ENCODE data around the gene GPR157. TPM values are rescaled to one million over a fixed set of nuclear protein-coding genes. Genes with fewer than 3 reads are reported as not detected.

Gene GPR157, protein sequence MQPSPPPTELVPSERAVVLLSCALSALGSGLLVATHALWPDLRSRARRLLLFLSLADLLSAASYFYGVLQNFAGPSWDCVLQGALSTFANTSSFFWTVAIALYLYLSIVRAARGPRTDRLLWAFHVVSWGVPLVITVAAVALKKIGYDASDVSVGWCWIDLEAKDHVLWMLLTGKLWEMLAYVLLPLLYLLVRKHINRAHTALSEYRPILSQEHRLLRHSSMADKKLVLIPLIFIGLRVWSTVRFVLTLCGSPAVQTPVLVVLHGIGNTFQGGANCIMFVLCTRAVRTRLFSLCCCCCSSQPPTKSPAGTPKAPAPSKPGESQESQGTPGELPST
- 10 to 100 TPM; 12.0 to 26.5 (median 16.7) TPM for total RNA-seq

DNA sequence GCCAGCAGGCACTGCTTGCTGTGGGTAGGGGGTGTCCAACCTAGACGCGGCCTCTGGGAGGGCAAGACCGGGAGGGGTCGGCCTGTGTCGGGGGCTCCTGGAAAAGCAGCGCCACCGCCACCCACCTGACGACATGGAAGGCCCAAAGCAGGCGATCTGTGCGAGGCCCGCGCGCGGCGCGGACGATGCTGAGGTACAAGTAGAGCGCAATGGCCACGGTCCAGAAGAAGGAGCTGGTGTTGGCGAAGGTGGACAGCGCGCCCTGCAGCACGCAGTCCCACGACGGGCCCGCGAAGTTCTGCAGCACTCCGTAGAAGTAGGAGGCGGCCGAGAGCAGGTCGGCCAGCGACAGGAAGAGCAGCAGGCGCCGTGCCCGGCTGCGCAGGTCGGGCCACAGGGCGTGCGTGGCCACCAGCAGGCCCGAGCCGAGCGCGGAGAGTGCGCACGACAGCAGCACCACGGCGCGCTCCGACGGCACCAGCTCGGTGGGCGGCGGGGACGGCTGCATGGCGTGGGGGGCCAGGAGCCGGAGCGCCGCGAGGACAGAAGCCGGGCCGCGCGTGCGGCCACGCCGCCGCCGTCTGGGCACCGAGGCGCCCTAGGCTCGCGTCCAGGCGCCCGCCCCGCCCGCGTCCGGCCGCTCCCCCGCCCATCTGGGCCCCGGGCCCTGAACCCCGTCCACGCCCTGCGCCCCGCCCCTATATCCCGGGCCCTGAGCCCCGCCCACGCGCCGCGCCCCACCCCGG is at the start of gene GPR157:
Gene GPR157 (minus strand): TSS at position 583 of the 746 bp plus-strand sequence. CDS start 75 bp downstream, at position 508.
- Histone ChIP-seq H3K36me3 (no peaks in the 10 kb centered on the region), H3K9me3 (no peaks in the 10 kb centered on the region), H3K27me3 (no peaks in the 10 kb centered on the region), H3K4me3 (peak within 1 kb of the TSS; percentile 70 to 78 (median 74)), H3K4me1 (peaks cover 22 to 35% (median 29%) of the 10 kb centered on the region in 4 donors), H3K27ac (peak within 1 kb of the TSS; percentile 87 to 92 (median 89))
- 3% methylated on average over 31 of the region's 92 CpGs; no CpG with 5 or more reads in 1 of the 2 donors for WGBS, 2 donors
- TF ChIP-seq EP300 (IDR thresholded peaks at IDR 0.05) (no peak), POLR2A (IDR thresholded peaks at IDR 0.05) (peak in 3 of 4 donors; percentile 70 to 90 (median 89)), POLR2AphosphoS5 (IDR thresholded peaks at IDR 0.05) (peak in 1 of 2 donors; percentile 50)
- TF ChIP-seq, protein P1, sequence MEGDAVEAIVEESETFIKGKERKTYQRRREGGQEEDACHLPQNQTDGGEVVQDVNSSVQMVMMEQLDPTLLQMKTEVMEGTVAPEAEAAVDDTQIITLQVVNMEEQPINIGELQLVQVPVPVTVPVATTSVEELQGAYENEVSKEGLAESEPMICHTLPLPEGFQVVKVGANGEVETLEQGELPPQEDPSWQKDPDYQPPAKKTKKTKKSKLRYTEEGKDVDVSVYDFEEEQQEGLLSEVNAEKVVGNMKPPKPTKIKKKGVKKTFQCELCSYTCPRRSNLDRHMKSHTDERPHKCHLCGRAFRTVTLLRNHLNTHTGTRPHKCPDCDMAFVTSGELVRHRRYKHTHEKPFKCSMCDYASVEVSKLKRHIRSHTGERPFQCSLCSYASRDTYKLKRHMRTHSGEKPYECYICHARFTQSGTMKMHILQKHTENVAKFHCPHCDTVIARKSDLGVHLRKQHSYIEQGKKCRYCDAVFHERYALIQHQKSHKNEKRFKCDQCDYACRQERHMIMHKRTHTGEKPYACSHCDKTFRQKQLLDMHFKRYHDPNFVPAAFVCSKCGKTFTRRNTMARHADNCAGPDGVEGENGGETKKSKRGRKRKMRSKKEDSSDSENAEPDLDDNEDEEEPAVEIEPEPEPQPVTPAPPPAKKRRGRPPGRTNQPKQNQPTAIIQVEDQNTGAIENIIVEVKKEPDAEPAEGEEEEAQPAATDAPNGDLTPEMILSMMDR (IDR thresholded peaks at IDR 0.05) = peak in 3 of 6 experiments; percentile 29 to 41 (median 34)
- ATAC-seq (ENCODE audit: low FRiP score in 2 of 2) (peak; percentile 96 to 97), DNase-seq (peak; percentile 95 to 99)

DNA sequence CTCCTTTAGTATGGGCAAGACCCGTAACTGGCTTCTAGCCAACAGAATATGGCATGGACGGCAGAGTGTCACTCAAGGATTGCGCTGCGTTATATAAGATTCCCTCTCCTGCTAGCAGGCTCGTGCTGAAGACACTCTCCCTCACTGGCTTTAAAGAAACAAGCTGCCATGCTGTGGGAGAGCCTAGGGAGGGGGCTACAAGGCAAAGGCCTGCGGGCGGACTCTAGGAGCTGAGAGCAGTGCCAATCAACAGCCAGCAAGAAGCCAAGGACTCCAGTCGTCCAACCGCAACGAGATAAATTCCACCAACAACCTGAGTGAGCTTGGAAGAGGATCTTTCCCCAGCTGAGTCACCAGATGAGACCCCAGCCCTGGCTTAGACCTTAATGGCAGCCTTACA is 45.9 kb upstream of the GPR157 start:
- no peaks in the 10 kb centered on the region for H3K9me3 ChIP-seq
- TF ChIP-seq POLR2AphosphoS5 (IDR thresholded peaks at IDR 0.05) (no peak), EP300 (IDR thresholded peaks at IDR 0.05) (no peak), POLR2A (IDR thresholded peaks at IDR 0.05) (no peak)
- TF ChIP-seq, protein P1 (IDR thresholded peaks at IDR 0.05) = no peak
- peaks cover 0 to 5% (median 0%) of the 10 kb centered on the region in 4 donors for H3K4me1 ChIP-seq
- DNase-seq (no peak), ATAC-seq (ENCODE audit: low FRiP score in 2 of 2) (no peak)
- H3K27ac ChIP-seq = peak overlapping the region in 2 of 4 donors; percentile 16 to 25
- no peaks in the 10 kb centered on the region for H3K27me3 ChIP-seq
- 93 to 95% methylated on average over 9 to 10 of the region's 10 CpGs for WGBS, 2 donors
- H3K36me3 ChIP-seq = no peaks in the 10 kb centered on the region
- H3K4me3 ChIP-seq = no peak overlapping the region

DNA sequence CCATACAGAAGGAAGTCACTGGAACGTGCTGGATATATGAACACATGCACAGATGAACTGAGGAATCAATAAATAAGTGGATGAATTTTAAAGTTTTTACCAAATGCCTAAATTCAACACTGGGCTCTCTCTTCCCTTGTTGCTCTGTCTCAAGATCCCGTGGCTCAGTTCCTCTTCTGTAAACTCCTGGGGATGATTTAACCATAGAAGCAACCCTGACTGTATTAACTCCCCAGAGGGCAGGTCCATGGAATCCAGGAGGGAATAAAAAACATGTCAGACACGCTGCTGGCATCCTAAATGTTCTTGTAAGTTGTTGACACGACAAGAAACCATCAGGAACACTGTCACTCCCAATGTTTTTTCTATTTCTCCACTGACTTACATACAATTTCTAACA is 45.3 kb upstream of the GPR157 start:
- TF ChIP-seq, protein P1 (IDR thresholded peaks at IDR 0.05) = no peak
- TF ChIP-seq POLR2AphosphoS5 (IDR thresholded peaks at IDR 0.05) = no peak
- TF ChIP-seq POLR2A (IDR thresholded peaks at IDR 0.05) = no peak
- TF ChIP-seq EP300 (IDR thresholded peaks at IDR 0.05) = no peak
- peaks cover 0 to 5% (median 0%) of the 10 kb centered on the region in 4 donors for H3K4me1 ChIP-seq
- no peaks in the 10 kb centered on the region for H3K36me3 ChIP-seq
- H3K27me3 ChIP-seq = no peaks in the 10 kb centered on the region
- ATAC-seq (ENCODE audit: low FRiP score in 2 of 2) (peak in 1 of 2 donors; percentile 43), DNase-seq (no peak)
- H3K27ac ChIP-seq = peak overlapping the region in 3 of 4 donors; percentile 13 to 82 (median 25)
- 50 to 52% methylated on average over 4 of the region's 4 CpGs for WGBS, 2 donors
- H3K4me3 ChIP-seq = no peak overlapping the region
- no peaks in the 10 kb centered on the region for H3K9me3 ChIP-seq

DNA sequence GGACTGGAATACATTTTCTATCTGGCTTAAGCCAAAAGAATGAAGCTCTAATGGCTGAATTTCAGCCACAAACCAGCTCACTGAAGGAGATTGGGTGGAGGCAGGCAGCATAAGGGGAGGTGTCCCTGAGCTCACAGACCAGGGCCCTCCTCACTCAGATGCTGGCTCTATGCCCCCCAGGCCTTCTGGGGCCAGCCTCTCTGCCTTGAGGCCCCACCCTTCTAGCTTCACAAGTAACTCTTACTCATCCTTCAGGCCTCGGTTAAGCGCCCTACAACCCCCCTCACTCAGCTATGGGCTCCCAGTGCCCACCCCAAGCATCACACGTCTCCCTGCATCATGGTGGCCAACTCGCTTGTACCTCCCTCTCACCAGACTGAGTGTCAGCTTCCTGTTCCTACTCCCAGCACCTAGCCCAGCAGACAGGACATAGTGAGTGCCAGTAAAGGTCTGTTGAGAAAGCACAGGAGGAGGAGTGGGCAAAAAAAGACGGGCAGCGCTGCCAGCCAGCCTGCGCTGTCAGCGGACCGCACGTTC is 40.8 kb upstream of the GPR157 start:
- no peaks in the 10 kb centered on the region for H3K36me3 ChIP-seq
- H3K4me3 ChIP-seq = no peak overlapping the region
- peaks cover 2 to 8% (median 6%) of the 10 kb centered on the region in 4 donors for H3K4me1 ChIP-seq
- H3K9me3 ChIP-seq = no peaks in the 10 kb centered on the region
- H3K27ac ChIP-seq = no peak overlapping the region
- TF ChIP-seq POLR2AphosphoS5 (IDR thresholded peaks at IDR 0.05) (no peak), POLR2A (IDR thresholded peaks at IDR 0.05) (no peak), EP300 (IDR thresholded peaks at IDR 0.05) (no peak)
- TF ChIP-seq, protein P1 (IDR thresholded peaks at IDR 0.05) = no peak
- ATAC-seq (ENCODE audit: low FRiP score in 2 of 2) (peak in 1 of 2 donors; percentile 71), DNase-seq (peak in 1 of 2 donors; percentile 46)
- WGBS, 2 donors = 93 to 95% methylated on average over 10 of the region's 10 CpGs
- H3K27me3 ChIP-seq = no peaks in the 10 kb centered on the region

Measured in upper lobe of left lung (tissue), 6 donors.